CD14-positive monocyte (primary cell): ENCODE data around the gene ODAD2. TPM values are rescaled to one million over a fixed set of nuclear protein-coding genes. Genes with fewer than 3 reads are reported as not detected.

Source experiments
- DNase-seq, 3 donors: peaks; one replicate each; pipeline ENCODE4 v3.0.0-alpha.2; 2011 to 2022
- H2AFZ ChIP-seq: 2 replicates; pipeline ENCODE4 v1.6.0; 2012; ENCODE audit warnings: mild to moderate bottlenecking, low read depth, low read length, inconsistent platforms; ENCODE audit not compliant: insufficient read depth, poor library complexity, severe bottlenecking
- H3K27ac ChIP-seq, 2 donors: 1 replicate in 1 of 2; 2 replicates in 1 of 2; pipeline ENCODE4 v1.5.1; 2012 to 2013; ENCODE audit warnings: low read length in 2 of 2, control low read depth in 1 of 2, inconsistent platforms in 1 of 2, low read depth in 1 of 2, mild to moderate bottlenecking in 1 of 2
- H3K27me3 ChIP-seq, 2 donors: one replicate each; pipeline versions ENCODE4 v1.6.0 to v1.6.1; 2011 to 2013; ENCODE audit warnings: low read length in 2 of 2; ENCODE audit not compliant: control insufficient read depth in 2 of 2, insufficient read depth in 2 of 2
- H3K36me3 ChIP-seq, 2 donors: replicated peaks in 1 of 2; 1 replicate in 1 of 2; 2 replicates in 1 of 2; pipeline versions ENCODE4 v1.5.1 to v1.6.1; 2012 to 2013; ENCODE audit warnings: low read length in 2 of 2, control low read depth in 1 of 2, inconsistent platforms in 1 of 2, mild to moderate bottlenecking in 1 of 2; ENCODE audit not compliant: insufficient read depth in 2 of 2, control insufficient read depth in 1 of 2
- H3K4me1 ChIP-seq, 2 donors: 1 replicate in 1 of 2; 2 replicates in 1 of 2; pipeline versions ENCODE4 v1.5.1 to v1.6.1; 2012 to 2013; ENCODE audit warnings: low read length in 2 of 2, control low read depth in 1 of 2, inconsistent platforms in 1 of 2, mild to moderate bottlenecking in 1 of 2, moderate library complexity in 1 of 2; ENCODE audit not compliant: insufficient read depth in 2 of 2, control insufficient read depth in 1 of 2
- H3K4me2 ChIP-seq: replicated peaks from 2 replicates; pipeline ENCODE3; 2012; ENCODE audit warnings: low read length, moderate library complexity, mild to moderate bottlenecking; ENCODE audit not compliant: poor library complexity, severe bottlenecking; ENCODE audit errors: extremely low read depth
- H3K4me3 ChIP-seq, 3 experiments: fragments of 200-600 bp in 1 of 3; sonication (generic) in 1 of 3; replicated peaks in 1 of 3; 1 replicate in 2 of 3; 2 replicates in 1 of 3; pipeline ENCODE4 v1.5.1; 2011 to 2013; ENCODE audit warnings: low read length in 3 of 3, mild to moderate bottlenecking in 3 of 3, control low read depth in 2 of 3, low read depth in 2 of 3, inconsistent platforms in 1 of 3, moderate library complexity in 1 of 3
- H3K79me2 ChIP-seq: 2 replicates; pipeline ENCODE4 v1.6.0; 2012; ENCODE audit warnings: mild to moderate bottlenecking, control low read depth, inconsistent platforms, low read length, moderate library complexity; ENCODE audit not compliant: insufficient read depth
- H3K9ac ChIP-seq: 2 replicates; pipeline ENCODE4 v1.6.0; 2017; ENCODE audit warnings: low read length, mild to moderate bottlenecking; ENCODE audit not compliant: insufficient read depth, poor library complexity, severe bottlenecking
- H3K9me3 ChIP-seq, 2 donors: replicated peaks in 1 of 2; 1 replicate in 1 of 2; 2 replicates in 1 of 2; pipeline versions ENCODE4 v1.5.1 to v1.6.1; 2012 to 2013; ENCODE audit warnings: low read length in 2 of 2, control low read depth in 1 of 2; ENCODE audit not compliant: control insufficient read depth in 1 of 2, insufficient read depth in 1 of 2
- H4K20me1 ChIP-seq: 2 replicates; pipeline ENCODE4 v1.6.0; 2012; ENCODE audit warnings: mild to moderate bottlenecking, low read length, control low read depth, moderate library complexity; ENCODE audit not compliant: insufficient read depth
- H3K27ac Mint-ChIP-seq, 7 donors: one replicate each; pipeline ENCODE4 v1.8.0; 2020; ENCODE audit warnings: mild to moderate bottlenecking in 7 of 7, mixed read lengths in 7 of 7, moderate library complexity in 6 of 7, inconsistent platforms in 2 of 7
- H3K27me3 Mint-ChIP-seq, 3 donors: one replicate each; pipeline ENCODE4 v1.8.0; 2021 to 2022; ENCODE audit warnings: low read depth in 3 of 3, mild to moderate bottlenecking in 3 of 3, mixed read lengths in 3 of 3, moderate library complexity in 3 of 3, inconsistent platforms in 1 of 3
- H3K36me3 Mint-ChIP-seq, 2 donors: one replicate each; pipeline ENCODE4 v1.8.0; 2020; ENCODE audit warnings: mixed read lengths in 2 of 2, inconsistent platforms in 1 of 2, mild to moderate bottlenecking in 1 of 2
- H3K4me1 Mint-ChIP-seq: one replicate; pipeline ENCODE4 v1.8.0; 2020; ENCODE audit warnings: mild to moderate bottlenecking, mixed read lengths
- H3K4me3 Mint-ChIP-seq, 2 donors: one replicate each; pipeline ENCODE4 v1.8.0; 2020; ENCODE audit warnings: mild to moderate bottlenecking in 2 of 2, mixed read lengths in 2 of 2, moderate library complexity in 1 of 2
- H3K9me3 Mint-ChIP-seq, 7 donors: one replicate each; pipeline ENCODE4 v1.8.0; 2020 to 2022; ENCODE audit warnings: mixed read lengths in 7 of 7, mild to moderate bottlenecking in 6 of 7, moderate library complexity in 6 of 7, inconsistent platforms in 2 of 7
- CTCF ChIP-seq: fragments of 200-600 bp; IDR thresholded peaks from one replicate; pipeline ENCODE4 v1.8.0; 2022; ENCODE audit warnings: antibody characterized with exemption, mild to moderate bottlenecking
- WGBS: methylation state at CpG from one replicate; pipeline ENCODE4 v1.1.5; 2013; ENCODE audit warnings: missing lambda C conversion rate; ENCODE audit not compliant: insufficient coverage; 5-methylcytosine and 5-hydroxymethylcytosine counted together
- intact Hi-C, 2 donors: fragments of 100-400 bp; cut with micrococcal nuclease; formaldehyde crosslinking; loops; one replicate each; pipeline versions ENCODE4 v1.15.0 to v1.15.1; 2023
- polyA plus RNA-seq, 3 donors: library from polyadenylated mRNA; depleted of rRNA in 1 of 3; unstranded in 2 of 3; stranded (reverse) in 1 of 3; fragments of 300-500 nt in 2 of 3; fragments of >200 nt in 1 of 3; fragmentation: Illumina TruSeq in 2 of 3; gene quantifications; 1 replicate in 2 of 3; 2 replicates in 1 of 3; pipeline ENCODE4 v1.2.3, GENCODE V29; 2012 to 2021

ODAD2 gene
- polyA plus RNA-seq, 3 donors = not detected

DNA sequence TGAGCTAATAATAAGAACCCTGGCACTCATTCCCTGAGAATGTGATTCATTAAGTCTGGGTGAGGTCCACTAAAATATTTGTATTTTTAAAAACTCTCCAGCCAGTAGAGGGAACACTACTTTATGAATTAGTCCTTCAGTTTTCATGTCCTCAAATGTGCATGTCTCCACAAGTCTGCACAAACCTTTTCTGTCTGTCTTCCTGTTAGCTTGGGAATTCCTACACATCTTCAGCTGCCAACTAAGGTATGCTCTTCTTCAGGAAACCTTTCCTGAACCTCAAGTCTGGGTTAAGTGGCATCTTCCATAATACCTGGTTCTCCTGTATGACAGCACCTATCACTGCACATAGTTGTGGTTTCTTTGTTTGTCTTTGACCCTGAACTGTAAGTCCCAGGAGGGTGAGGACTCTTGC, 133.7 kb downstream of the ODAD2 start:
- Histone ChIP-seq H3K4me1 (no peaks in the 10 kb centered on the region), H3K4me2 (no peak overlapping the region)

GRCh38 chr10:27861781-27862180, 137.1 kb downstream of the ODAD2 start:
- Histone ChIP-seq H3K9ac (no peak overlapping the region), H3K36me3 (no peaks in the 10 kb centered on the region), H3K9me3 (no peaks in the 10 kb centered on the region), H3K27me3 (no peaks in the 10 kb centered on the region), H3K27ac (no peak overlapping the region), H2AFZ (no peak overlapping the region), H3K4me2 (no peak overlapping the region), H4K20me1 (no peaks in the 10 kb centered on the region), H3K4me3 (no peak overlapping the region), H3K79me2 (no peaks in the 10 kb centered on the region), H3K4me1 (no peaks in the 10 kb centered on the region)
- peaks cover 0 to 3% (median 0%) of the 10 kb centered on the region in 7 donors for H3K9me3 Mint-ChIP-seq
- no peak for DNase-seq
- H3K27me3 Mint-ChIP-seq = no peaks in the 10 kb centered on the region
- H3K36me3 Mint-ChIP-seq = no peaks in the 10 kb centered on the region
- WGBS = 100% methylated on average over 2 of the region's 4 CpGs
- H3K27ac Mint-ChIP-seq = no peak overlapping the region
- H3K4me3 Mint-ChIP-seq = no peak overlapping the region
- intact Hi-C loops = no loop called here
- no peaks in the 10 kb centered on the region for H3K4me1 Mint-ChIP-seq
- no peak for TF ChIP-seq CTCF

More for the DNA sequence above, 133.7 kb downstream of the ODAD2 start:
- H2AFZ ChIP-seq = no peak overlapping the region
- no peak overlapping the region for H3K27ac ChIP-seq
- Mint-ChIP-seq H3K27me3 (no peaks in the 10 kb centered on the region), H3K4me1 (no peaks in the 10 kb centered on the region), H3K4me3 (no peak overlapping the region), H3K9me3 (peaks cover 0 to 7% (median 2%) of the 10 kb centered on the region in 7 donors), H3K27ac (no peak overlapping the region), H3K36me3 (no peaks in the 10 kb centered on the region)
- peaks cover 0 to 2% of the 10 kb centered on the region in 2 donors for H3K9me3 ChIP-seq
- H4K20me1 ChIP-seq = no peaks in the 10 kb centered on the region
- TF ChIP-seq CTCF = no peak
- intact Hi-C loops = no loop called here
- no peak overlapping the region for H3K9ac ChIP-seq
- no peaks in the 10 kb centered on the region for H3K79me2 ChIP-seq
- H3K27me3 ChIP-seq = no peaks in the 10 kb centered on the region
- no peaks in the 10 kb centered on the region for H3K36me3 ChIP-seq
- no peak for DNase-seq
- H3K4me3 ChIP-seq = no peak overlapping the region
